G401 (cell line): ENCODE data around the gene THOC5. TPM values are rescaled to one million over a fixed set of nuclear protein-coding genes. Genes with fewer than 3 reads are reported as not detected.
"Not testable (repeated sequence)": the region's sequence is repeated elsewhere in the genome, so short reads cannot be mapped to it uniquely, and the experiment has no call there.

Source experiments
- DNase-seq: peaks from one replicate; pipeline ENCODE4 v3.0.0-alpha.2; 2015; ENCODE audit warnings: low spot score
- in situ Hi-C: cut with HindIII; loops from 2 replicates; pipeline ENCODE4 v1.10.0; 2016; ENCODE audit warnings: low sequenced_read_pairs, mixed read lengths
- total RNA-seq: library from RNA; depleted of rRNA; stranded (reverse); fragments of >200 nt; shearing (Covaris generic); gene quantifications from 2 replicates; pipeline ENCODE4 v1.2.3, GENCODE V29; 2014

THOC5 gene
- total RNA-seq, 1 experiment from 2014 or later, result 62.6 TPM

DNA sequence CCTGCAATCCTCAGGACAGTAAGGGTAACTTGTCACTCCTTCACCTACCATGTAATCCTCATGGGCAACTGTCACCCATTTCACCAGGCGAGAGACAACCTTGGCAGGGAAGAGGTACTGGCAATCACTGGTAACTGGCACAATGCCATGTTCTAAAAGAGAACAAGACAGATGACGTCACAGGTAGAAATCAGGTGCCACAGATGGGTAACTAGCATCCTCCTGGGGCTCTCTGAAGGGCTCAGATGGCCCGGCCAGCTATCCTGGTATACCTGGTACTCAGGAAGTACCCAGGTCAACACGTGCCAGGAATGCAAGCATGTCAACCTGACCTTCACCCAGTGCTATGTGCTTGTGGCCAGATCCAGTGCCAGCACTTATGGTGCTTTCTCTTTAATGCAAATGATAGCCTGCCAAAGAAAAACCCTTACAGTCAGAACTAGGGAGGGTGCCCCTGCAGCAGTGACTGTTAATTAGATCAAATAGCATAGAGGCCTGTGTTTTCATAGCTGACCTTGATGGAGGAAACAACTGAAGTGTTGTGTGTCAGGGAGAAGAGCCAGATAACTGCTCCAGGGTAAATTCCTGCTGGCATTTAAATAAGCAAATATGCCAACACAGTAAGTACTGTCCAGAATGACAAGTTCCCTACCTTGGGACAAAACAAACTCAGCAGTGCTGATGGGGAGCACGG, 36.2 kb downstream of the THOC5 start:
- peak; percentile 88 for DNase-seq
- in situ Hi-C loops, result no loop called here

DNA sequence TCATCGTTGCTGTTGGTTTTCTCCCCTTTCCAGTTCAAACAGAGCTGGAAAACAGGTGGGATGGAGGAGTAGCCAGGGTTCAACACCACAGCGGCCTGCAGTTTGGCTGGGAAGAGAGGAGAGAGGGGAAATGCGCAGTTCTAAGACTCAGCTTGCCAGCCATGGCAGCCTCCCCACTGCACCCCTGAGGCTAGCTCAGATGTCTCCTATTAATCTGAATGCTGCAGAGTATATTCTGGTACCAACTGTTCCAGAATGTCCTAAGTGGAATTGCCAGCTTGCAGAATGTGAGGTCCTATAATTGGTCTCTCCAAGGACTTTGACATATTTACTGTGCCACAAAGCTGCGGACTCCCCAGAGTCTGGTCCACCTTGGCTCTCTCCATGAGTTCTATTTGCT, 41.5 kb downstream of the THOC5 start:
- peak; percentile 98 for DNase-seq
- in situ Hi-C loops, result no loop called here

DNA sequence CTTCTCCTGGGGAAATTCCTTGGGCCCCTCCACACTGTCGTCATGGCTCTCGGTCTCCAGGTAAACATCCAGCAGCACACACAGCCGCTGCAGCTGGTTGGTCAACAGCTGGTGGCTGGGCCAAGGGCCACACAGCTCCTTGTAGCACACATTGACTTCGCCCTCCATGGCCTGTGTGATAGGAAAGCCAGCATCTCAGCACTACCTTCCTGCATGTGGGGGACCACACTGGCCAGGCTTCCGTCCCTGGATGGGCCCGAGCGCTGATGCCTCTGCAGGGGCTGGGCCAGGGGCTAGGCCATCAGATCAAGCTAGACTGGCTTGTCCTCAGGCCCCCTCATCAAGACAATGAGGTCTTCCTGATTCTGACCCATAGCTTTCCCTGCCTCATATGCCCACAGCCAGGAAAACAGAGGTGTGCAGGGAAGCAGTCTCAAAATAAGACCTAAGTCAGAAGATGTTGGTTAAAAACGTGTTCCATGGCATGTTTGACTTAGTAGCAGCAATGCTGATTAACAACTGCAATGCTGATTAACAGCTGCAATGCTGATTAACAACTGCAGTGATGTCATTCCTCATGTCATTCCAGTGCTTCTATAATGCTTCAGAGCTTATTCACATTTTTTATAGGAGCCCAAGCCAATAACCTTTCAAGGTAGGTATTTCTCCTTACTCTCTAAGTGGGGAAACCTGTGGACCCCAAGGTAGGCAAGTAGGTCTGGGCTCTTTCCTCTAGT, 42.3 kb downstream of the THOC5 start:
- in situ Hi-C loops, result no loop called here
- no peak for DNase-seq

DNA sequence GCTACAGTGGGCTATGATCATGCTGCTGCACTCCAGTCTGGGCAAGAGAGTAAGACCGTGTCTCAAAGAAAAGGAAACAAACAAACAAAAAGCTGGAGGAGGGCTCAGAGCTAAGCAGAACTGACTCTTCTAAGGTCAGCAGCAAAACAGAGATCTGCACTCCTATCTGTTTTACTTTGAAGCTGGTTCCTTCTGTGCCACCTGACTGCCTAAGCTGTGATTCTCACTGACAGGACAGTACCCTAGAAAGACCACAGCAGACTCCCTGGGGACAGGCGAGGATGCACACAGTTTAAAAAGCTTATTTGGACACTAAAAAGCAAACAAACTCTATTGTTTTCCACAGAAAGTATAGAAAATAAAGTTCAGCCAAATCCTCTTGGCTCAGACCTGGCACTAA, 43.0 kb downstream of the THOC5 start:
- in situ Hi-C loops, result no loop called here
- DNase-seq, result no peak

DNA sequence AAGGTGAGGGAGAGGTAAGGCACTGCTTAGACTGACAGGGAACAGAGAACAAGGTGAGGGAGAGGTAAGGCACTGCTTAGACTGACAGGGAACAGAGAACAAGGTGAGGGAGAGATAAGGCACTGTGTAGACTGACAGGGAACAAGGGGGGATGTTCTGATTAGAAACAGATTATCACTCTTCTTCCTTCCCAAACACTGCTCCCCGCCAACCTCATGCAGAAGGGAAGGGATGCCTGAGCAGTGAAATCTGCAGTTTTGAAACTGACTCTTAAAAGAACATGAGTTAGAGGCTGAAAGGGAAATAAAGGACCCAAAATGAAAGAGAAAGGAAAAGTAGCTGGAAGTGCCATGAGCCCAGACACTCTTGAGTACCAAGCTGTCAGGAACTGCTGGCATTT, 43.7 kb downstream of the THOC5 start:
- in situ Hi-C loops, result no loop called here
- DNase-seq, result no peak

DNA sequence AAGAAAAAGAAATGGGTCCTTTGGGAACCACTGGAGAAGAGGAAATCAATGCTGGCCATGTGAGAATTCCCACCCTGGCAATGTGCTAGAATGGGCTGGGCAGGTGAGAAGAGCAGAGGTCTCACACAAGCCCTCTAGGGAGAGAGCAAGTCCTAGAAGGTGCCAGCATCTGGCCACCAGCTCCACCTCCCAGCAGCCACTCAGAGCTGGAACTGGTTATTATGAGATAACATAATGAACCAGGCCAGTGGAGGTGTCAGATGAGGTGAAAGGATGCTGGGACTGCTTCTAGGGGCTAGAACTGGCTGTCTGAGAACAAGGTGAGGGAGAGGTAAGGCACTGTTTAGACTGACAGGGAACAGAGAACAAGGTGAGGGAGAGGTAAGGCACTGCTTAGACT, 44.3 kb downstream of the THOC5 start:
- DNase-seq, result no peak
- in situ Hi-C loops, result no loop called here

DNA sequence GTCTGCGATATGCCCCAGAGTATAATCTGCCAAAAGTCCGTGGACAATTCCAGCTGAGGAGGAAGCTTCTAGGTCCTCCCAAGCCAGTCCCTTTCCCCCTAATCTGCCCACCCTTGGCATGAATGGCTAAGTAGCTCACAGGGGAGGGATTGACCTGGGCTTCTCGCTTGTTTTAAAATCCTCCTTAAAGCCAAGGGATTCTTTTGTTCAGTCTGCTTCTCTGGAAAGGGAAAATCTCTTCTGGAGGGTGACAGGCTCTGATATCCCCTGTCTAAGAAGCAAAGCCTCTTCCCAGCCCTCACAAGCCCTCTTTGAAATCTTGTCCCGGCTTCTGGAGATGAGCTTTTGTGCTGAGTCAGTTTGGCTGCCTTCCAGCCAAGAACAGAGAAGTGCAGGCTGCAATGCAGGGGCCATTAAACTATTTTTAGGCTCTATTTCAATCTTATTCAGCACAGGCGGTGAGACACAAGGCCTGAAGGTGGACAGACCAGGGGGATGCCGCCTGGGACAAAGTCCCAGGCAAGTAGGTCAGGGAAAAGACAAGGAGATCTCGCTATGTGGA, 49.7 kb downstream of the THOC5 start:
- in situ Hi-C loops, result no loop called here
- DNase-seq, result peak; percentile 67

DNA sequence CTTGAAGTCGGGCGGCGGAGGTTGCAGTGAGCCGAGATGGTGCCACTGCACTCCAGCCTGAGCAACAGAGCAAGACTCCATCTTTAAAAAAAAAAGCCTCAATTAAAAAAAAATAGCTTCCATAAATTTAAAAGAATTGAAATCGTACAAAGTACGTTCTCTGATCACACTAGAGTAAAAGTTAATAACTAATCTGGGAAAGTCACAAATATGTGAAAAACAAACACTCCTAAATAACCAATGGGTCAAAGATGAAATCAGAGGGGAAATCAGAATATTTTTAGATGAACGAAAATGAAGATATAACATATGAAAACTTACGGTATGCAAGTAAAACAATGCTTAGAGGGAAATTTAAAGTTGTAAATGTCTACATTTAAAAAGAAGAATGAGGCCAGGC, 53.7 kb downstream of the THOC5 start:
- in situ Hi-C loops, result no loop called here
- DNase-seq, result no peak

DNA sequence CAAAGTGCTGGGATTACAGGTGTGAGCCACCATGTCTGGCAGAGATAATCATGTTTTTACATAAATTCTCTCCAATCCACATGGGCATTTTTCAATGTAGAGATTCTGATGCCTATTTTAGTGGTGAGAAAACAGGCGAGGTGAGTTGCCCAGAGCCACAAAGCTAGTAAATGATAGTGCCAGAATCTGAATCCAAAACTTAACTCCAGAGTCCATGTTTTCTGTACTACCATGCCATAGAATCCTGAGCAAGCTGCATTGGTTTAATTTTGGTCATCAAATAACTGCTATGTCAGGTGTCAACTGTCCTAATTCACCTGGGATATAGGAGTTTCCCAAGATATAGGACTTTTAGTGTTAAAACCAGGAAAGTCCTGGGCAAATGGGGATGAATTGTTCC, 59.9 kb downstream of the THOC5 start:
- in situ Hi-C loops, result no loop called here
- no peak for DNase-seq

DNA sequence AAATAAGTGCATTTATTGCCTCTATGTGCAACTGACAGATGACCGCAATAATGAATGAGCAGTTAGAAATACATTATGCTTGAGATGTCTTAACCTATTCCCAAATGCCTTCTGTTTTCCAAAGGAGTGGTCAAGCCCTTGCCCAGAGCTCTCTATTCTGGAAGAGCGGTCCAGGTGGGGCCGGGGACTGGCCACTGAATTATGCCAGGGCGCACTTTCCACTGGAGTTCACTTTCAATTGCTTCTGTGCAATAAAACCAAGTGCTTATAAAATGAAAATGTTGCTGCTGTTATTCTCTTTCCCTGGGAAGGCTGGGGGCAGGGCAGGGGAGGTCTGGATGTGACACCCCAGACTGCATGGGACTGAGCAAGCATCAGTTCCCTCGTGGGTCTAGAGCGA, 62.5 kb downstream of the THOC5 start:
- DNase-seq, result no peak
- in situ Hi-C loops, result no loop called here

DNA sequence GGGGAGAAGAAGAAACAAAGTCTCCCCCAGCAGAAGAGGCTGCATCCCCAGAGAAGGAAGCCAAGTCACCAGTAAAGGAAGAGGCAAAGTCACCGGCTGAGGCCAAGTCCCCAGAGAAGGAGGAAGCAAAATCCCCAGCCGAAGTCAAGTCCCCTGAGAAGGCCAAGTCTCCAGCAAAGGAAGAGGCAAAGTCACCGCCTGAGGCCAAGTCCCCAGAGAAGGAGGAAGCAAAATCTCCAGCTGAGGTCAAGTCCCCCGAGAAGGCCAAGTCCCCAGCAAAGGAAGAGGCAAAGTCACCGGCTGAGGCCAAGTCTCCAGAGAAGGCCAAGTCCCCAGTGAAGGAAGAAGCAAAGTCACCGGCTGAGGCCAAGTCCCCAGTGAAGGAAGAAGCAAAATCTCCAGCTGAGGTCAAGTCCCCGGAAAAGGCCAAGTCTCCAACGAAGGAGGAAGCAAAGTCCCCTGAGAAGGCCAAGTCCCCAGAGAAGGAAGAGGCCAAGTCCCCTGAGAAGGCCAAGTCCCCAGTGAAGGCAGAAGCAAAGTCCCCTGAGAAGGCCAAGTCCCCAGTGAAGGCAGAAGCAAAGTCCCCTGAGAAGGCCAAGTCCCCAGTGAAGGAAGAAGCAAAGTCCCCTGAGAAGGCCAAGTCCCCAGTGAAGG, 64.3 kb downstream of the THOC5 start:
- DNase-seq, in situ Hi-C loops: not testable (repeated sequence)

DNA sequence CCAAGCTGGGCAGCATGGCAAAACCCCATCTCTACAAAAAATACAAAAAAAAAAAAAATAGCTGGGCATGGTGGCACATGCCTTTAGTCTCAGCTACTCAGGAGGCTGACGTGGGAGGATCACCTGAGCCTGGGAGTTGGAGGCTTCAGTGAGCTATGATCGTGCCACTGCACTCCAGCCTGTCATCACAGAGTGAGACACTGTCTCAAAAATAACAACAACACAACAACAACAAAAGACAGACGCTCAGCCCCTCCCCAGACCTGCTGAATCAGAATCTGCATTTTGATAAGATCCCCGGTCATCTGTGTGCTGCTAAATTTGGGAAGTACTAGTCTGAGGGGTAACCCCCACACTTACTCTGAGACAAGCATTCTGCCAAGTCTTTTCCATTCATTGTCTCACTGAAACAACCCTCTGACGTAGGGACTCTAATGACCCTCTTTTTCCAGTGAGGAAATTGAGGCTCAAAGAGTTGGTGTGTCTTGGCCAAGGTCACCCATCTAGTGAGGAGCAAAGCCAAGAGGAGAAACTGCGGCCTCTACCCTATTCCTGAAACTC, 66.1 kb downstream of the THOC5 start:
- DNase-seq, result no peak
- in situ Hi-C loops, result no loop called here

DNA sequence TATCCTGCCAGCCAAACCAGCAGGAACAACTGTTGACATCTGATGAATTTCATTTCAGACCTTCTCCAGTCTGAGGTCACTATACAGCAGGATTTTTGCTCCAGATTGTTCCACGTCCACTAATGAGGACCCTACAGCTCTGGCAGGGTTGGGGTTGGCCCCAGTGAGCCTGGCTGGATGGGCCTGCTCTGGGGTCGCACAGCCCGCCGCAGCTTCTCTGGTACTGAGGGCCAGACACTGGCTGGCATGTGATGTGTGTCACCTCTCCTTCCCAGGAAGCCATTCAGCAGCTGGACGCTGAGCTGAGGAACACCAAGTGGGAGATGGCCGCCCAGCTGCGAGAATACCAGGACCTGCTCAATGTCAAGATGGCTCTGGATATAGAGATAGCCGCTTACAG, 68.1 kb downstream of the THOC5 start:
- in situ Hi-C loops, result no loop called here
- no peak for DNase-seq

DNA sequence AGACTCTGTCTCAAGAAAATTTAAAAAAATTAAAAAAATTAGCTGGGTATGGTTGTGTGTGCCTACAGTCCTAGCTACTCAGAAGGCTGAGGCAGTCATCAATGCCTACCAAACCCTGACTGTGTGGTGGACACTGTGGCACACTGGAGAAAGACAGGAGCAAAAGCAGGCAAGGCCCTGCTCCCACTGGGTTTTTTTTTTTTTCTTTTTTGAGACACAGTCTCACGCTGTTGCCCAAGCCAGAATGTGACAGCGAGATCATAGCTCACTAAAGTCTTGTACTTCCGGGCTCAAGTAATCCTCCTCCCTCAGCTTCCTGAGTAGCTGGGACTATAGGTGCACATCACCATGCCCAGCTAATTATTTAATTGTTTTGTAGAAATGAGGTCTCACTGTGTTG, 68.9 kb downstream of the THOC5 start:
- in situ Hi-C loops, result no loop called here
- no peak for DNase-seq

DNA sequence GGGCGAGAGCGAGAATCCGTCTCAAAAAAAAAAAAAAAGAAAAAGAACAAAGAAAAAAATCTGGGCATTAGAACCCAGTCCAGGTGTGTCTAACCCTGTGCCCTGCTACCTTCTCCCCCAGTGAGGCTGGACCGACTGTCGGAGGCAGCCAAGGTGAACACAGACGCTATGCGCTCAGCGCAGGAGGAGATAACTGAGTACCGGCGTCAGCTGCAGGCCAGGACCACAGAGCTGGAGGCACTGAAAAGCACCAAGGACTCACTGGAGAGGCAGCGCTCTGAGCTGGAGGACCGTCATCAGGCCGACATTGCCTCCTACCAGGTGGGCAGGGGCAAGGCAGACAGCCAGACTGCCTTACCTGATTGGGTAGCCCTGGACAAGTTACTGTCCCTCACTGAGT, 70.3 kb downstream of the THOC5 start:
- in situ Hi-C loops, result no loop called here
- DNase-seq, result no peak

DNA sequence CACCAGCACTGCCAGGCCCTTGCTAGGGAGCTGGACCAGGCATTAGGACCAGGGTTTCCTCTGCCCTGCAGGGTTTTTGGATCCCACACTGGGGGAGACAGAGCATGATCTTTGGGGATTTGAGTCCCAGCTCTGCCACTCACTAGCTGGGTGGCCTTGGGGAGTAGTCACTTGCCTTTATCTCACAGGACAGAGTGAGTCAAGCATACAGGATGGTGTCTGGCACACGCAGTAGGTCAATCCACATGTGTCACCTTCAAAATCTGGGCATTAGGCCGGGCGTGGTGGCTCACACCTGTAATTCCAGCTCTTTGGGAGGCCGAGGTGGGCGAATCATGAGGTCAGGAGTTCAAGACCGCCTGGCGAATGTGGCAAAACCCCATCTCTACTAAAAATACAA, 70.8 kb downstream of the THOC5 start:
- DNase-seq, result no peak

DNA sequence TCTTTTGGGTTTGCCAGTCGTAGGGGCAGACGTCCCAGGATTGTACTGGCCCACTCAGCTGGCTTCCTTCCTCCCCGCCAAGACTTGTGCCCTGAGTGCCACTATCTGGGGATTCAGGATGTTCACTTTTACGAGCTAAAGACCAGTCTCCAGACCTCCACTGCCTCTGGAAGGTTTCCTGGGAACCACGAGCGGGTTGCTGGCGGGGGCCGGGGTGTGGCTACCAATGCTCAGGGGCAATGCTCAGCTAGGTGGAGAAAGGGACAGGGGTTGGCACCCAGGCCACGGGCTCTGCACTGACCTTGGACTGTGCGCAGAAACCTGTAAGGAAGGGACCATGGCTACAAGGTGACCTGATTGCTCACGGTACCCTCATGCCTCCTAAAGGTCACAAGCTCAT, 71.3 kb downstream of the THOC5 start:
- in situ Hi-C loops, result no loop called here
- DNase-seq, result no peak

More for the DNA sequence above, 70.8 kb downstream of the THOC5 start:
- in situ Hi-C loops, result no loop called here

DNA sequence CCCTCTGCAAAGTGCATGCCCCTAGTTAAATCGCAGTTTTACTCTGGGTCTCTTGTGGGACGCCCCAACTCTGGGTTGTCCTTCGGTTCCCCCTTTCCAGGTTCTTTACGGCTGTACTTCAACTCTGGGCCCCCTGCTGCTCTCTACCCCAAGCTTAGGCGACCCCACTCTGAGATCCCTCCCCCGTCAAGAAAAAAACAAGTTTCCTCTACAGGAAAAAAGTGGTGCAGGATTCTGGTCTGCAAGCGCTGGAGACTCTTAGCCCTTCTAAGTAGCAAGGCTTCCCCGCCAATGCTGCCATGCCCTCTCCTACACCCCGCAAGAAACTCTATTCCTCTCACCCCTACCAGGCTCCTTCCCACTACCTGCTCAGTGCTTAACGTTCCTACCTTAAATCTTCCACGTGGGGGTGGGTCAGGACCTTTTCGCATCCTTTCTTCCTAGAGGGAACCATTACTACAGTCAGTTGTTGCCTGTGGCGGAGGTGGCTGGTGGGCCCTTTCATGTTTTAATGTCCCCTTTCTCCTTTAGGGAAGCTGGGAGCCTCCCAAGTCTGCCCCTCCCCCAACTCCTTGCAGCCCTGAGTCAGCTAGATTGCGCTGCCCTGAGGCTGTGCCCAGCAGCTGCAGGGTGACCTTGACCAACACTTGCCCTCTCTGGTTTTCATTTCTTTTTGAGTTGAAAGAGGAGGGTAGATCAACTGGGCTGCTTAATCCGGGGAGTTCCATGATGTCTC, 72.1 kb downstream of the THOC5 start:
- peak; percentile 13 for DNase-seq
- in situ Hi-C loops, result no loop called here

DNA sequence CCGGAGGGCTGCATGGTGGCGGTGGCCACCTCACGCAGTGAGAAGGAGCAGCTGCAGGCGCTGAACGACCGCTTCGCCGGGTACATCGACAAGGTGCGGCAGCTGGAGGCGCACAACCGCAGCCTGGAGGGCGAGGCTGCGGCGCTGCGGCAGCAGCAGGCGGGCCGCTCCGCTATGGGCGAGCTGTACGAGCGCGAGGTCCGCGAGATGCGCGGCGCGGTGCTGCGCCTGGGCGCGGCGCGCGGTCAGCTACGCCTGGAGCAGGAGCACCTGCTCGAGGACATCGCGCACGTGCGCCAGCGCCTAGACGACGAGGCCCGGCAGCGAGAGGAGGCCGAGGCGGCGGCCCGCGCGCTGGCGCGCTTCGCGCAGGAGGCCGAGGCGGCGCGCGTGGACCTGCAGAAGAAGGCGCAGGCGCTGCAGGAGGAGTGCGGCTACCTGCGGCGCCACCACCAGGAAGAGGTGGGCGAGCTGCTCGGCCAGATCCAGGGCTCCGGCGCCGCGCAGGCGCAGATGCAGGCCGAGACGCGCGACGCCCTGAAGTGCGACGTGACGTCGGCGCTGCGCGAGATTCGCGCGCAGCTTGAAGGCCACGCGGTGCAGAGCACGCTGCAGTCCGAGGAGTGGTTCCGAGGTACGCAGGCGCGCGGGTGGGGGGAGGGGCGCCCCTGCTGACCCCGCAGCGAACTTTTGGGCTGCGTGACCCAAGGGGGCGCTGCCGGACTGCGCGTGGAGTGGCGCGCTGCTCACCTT, 72.9 kb downstream of the THOC5 start:
- in situ Hi-C loops, result no loop called here
- peak; percentile 55 for DNase-seq
